Activated T-cell treated with anti-CD3 and anti-CD28 coated beads, Interleukin-2, amount 50 U/mL, for 48 hours (primary cell): Measurements from ENCODE around the gene KIF26B.
"Not testable (repeated sequence)": the region's sequence is repeated elsewhere in the genome, so short reads cannot be mapped to it uniquely, and the experiment has no call there.

Source experiments
- DNase-seq, 2 experiments: peaks; one replicate each; pipeline ENCODE4 v3.0.0-alpha.2; 2020

Gene KIF26B

DNA sequence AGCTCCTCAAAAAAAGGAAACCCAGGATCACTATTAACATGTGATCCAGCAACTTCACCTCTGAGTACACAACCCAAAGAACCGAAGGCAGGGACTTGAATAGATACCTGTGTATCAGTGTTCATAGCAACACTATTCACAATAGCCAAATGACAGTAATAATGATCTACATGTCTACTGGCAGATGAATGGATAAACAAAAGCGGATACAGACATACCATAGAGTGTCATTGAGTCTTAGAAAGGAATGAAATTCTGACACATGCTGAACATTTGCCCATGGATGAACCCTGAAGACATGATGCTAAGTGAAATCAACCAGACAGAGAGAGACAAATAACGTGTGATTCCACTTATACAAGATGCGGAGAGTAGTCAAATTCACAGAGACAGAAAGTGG lies 564.2 kb downstream of the KIF26B start:
- no peak for DNase-seq

DNA sequence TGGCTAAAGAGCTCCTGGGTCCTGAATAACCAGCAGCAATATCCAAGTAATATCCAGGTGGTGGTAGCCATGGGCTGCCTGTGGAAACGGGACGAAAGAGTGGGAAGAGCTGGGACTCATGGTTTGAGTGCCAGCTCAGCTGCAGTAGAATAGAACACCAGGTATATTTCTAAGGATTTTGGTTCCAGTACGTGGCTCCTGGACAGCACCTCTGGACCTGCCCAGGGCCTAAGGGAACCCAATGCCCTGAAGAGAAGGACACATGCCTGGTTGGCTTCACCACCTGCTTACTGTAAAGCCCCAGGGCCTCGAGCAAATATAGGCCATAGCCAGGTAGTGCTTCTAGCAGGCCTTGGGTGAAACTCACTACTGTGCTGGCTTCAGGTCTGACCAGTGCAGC lies 566.7 kb downstream of the KIF26B start:
- DNase-seq: no peak

DNA sequence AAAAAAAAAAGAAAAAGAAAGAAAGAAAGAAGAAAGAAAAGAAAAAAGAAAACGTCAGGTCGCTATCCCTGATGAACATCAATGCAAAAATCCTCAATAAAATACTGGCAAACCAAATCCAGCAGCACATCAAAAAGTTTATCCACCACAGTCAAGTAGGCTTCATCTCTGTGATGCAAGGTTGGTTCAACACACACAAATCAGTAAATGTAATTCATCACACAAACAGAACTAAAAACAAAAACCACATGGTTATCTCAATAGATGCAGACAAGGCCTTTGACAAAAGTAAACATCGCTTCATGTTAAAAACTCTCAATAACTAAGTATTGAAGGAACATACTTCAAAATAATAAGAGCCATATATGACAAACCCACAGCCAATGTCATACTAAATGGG lies 573.2 kb downstream of the KIF26B start:
- not testable (repeated sequence) for DNase-seq

DNA sequence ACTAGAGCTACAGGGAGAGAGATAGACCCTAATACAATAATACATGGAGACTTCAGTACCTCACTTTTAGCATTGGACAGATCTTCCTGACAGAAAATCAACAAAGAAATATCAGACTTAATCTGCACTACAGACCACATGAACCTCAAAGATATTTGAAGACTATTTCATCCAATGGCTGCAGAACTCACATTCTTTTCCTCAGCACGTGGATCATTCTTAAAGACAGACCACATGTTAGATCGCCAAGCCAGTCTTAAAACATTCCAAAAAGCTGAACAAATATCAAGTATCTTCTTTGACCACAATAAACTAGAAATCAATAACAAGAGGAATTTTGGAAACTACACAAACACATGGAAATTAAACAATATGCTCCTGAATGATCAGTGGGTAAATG lies 576.0 kb downstream of the KIF26B start:
- DNase-seq: no peak

DNA sequence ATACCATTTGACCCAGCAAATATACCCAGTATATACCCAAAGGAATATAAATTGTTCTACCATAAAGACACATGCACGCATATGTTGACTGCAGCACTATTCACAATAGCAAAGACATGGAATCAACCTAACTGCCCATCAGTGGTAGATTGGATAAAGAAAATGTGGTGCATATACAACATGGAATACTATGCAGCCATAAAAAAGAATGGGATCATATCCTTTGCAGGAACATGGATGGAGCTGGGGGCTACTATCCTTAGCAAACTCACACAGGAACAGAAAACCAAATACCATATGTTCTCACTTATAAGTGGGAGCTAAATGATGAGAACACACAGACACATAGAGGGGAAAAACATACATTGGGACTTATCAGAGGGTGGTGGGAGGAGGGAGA lies 585.6 kb downstream of the KIF26B start:
- not testable (repeated sequence) for DNase-seq

DNA sequence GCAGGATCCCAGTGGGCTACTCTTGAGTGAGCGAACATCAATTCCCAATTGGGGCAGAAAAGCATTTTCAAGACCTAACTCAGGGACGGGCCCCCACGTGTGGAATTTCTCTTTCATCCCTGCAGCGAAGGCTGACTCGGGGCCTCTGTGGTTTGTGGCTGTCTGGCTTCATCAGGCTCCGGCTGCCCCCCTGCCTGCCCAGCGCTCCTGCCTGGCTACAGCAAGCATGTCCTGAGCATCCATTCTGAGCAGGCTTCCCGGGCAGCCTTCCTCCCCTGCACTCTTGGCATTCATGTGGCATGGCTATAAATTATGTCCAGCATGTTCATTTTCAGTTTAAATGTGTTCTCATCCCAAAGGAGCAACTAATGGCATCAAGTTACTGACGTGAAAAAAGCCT lies 588.1 kb downstream of the KIF26B start:
- DNase-seq: no peak

- no peak for DNase-seq
Measured at GRCh38 chr1:245748240-245748639, 593.5 kb downstream of the KIF26B start.

DNA sequence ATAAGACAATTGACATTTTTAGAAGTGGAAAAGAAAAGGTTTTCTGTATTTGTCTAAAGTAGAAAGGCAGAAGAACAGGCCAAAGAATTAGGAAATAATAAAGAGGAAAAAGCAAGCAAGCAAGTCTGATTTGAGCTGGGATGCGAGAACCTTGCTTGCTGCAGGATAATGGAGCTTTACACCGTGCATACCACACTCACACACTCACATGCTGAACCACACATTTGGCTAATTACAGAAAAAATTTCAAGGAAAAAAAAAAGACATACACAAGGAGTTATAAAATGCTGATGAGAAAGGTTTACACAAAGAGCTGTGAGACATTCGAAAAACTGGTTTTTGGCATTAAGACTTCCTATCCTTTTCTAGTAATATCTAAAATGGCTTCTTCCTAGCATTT lies 593.9 kb downstream of the KIF26B start:
- no peak for DNase-seq

- no peak for DNase-seq
Measured at GRCh38 chr1:245749053-245749452, 594.3 kb downstream of the KIF26B start.

- DNase-seq: no peak
Measured at GRCh38 chr1:245750261-245750660, 595.5 kb downstream of the KIF26B start.

- no peak for DNase-seq
Measured at GRCh38 chr1:245751116-245751515, 596.3 kb downstream of the KIF26B start.

DNA sequence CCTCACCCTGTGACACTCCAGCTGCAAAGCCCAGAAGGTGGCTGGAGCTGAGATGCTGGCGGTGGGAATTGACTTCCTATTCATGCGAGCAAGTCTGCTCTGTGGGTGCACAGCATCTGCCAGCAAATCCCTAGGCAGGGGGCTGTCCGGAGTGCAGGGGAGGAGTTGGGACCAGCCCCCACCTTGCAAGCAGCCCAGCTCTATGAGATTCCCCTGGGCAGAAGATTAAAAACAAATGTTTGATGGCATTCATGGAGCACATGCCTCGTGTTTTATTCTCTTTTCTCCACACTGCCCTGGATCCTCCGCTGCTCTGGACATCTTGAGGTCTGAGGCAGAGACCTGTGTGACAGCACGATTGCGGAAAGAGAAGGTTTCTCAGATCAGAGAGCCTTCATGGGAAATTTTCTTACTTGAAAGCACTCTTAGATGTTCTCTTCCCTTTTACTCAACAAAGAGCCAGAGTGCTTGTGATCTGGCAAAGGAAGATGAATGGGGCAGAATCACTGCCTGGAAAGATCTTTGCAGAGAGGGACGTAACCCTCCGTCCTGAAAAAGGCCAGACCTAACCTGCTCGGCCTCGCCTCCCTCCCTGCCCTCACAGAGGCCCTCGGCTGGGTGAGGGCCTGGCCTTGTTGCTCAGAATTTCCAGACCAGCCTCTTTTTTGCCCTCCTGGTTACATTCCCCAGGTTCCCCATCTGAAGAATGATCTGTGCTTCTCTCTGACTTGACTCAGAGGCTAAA lies 597.1 kb downstream of the KIF26B start:
- DNase-seq: no peak

DNA sequence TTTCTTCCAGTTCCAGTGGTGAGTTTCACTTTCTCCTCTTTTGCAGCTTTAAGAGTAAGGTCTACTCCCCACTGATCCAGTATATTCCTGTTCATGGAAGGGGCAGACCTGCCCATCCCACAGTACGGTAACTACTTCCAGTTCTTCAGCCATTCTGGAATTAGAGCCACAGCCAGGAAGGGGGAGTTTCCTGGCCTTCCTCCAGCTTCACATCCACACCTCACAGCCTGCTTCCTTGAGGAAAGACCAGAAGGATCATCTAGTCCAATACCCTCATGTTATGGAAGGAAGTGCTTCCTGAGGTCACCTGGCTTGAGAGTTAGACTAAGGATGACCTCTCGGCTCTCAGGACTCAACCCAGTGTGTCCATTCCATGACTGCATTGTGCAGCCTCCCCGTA lies 597.8 kb downstream of the KIF26B start:
- no peak for DNase-seq

- DNase-seq: no peak
Measured at GRCh38 chr1:245753807-245754206, 599.0 kb downstream of the KIF26B start.

GRCh38 chr1:245754463-245754961 lies 599.7 kb downstream of the KIF26B start:
- no peak for DNase-seq
